ENCODE measurements around the gene GRIP2.

Gene GRIP2

DNA sequence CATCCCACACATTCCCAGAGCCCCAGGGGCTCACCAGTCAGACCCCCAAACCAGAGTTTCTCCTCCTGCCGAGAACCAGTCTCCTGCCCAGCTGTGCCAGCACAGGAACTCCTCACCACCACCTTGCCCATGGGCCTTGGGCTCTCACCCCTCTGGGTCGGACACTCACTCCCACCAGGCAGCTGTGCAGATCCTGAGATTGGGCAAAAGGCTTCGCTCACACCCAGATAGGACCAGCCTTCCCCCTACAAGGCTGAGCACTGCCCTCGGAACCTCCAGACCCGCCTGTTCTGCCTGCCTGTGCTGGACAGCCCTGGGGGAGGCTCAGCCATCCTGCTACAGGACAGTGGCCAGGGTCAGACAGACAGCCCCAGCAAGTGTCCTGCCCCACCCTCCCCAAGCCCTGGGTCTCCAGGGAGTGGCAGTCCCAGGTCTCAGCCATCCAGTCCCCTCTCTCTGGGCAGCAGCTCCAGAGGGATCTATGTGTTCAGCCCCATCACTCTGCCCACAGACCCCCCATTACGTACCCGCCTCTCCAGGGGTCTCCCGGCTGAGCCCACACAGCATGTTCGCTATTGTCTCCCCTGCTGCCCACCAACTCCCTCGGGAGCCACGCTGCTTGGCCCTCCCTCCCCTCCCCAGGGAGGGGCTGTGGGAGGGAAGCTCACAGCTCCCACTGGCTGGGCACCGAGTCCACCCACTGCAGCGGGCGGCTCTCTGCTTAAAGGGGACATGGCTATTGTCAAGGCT lies at the start of gene GRIP2:
Gene GRIP2 (minus strand): TSS at position 601 of the 750 bp plus-strand sequence. CDS start 34 bp downstream, at position 567.
- no peak for DNase-seq

GRCh38 chr3:14588425-14589112 lies 48.4 kb upstream of the GRIP2 start:
- DNase-seq: no peak

DNA sequence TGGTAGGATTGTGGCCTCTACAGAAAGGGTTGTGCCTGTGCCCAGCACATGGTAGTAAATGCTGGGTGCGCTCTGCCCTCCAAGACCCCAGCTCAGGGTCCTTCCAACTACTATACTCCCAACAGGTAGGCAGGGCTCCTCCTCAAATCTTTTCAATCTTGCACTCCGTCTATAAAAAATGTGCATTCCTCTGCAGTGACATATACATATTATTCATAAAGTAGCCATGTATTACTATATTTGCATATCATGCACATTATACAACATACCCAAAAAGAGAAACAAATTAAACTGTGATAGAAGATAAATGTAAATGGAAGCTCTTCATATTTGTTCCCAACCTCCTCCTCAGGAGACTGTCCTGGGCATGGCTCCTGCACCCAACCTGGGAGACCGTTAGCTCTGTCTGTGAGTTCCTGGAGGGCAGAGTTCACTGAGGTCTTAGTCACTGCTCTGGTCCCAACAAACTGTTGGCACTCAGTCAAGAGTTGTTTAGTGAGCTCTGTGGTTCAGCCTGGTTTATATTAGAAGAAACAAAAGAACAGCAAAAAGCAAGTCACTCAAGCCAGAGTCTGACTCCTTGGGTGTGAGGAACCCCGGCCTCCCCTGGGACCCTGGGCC lies 47.7 kb upstream of the GRIP2 start:
- DNase-seq: no peak

GRCh38 chr3:14586611-14587010 lies 46.5 kb upstream of the GRIP2 start:
- DNase-seq: no peak

- no peak for DNase-seq
Measured at GRCh38 chr3:14583548-14584091, 43.5 kb upstream of the GRIP2 start.

DNA sequence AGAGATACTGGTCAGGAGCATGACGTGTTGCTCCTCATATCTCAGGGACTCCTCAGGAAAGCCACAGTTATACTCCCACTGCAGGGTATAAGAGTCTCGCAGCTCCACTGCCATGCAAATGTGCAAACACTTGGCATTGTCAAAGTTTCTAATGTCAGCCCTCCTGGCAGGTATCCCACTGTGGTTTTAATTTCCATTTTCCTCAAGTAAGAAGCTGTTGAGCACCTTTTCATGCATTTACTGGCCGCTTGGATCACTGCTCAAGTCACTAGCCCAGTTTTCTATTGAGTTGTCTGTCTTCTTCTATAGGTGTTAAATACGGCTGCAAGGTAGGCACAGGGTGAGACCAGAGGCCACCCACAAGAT lies 41.9 kb upstream of the GRIP2 start:
- no peak for DNase-seq

- DNase-seq: no peak
Measured at GRCh38 chr3:14581334-14582044, 41.3 kb upstream of the GRIP2 start.

DNA sequence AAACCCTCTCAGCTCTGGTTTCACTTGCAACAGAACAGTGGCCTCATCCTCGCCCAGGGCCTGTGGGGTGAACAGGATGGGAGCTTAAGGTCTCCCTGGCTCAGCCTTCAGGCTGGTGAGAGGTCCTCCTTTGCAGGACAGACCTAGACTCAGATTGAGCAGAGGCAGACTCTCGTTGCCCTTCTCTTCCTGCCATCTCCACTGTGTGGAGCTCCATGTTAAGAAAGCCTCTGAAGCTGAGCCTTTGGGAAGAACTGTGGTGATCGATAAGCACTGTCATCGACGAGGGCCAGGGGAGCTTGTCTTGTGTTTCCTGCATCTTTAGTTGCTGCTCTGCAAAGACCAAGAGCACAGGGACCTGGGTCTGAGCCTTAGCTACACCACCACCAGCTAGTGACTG lies 37.8 kb upstream of the GRIP2 start:
- no peak for DNase-seq

GRCh38 chr3:14576163-14576562 lies 36.0 kb upstream of the GRIP2 start:
- DNase-seq: no peak

DNA sequence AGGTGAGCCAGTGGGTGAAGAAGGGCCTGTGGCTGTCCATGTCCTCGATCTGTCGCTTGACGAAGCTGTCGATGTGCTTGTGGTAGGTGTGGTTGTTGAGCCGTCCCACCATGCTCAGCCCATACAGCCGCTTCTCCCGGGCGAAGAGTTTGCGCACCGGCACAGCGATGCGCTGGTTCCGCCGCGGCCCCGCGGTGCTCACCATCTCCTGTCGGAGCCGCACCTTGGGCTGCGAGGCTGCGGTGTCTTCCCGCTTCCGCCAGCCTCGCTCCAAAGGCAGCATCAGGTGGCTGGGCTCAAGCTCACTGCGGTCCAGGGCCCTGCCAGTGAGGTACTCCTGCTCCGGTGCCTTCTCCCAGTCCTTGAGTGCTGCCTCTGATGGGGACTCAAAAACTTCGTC lies 34.0 kb upstream of the GRIP2 start:
- no peak for DNase-seq

- DNase-seq: no peak
Measured at GRCh38 chr3:14573706-14574105, 33.6 kb upstream of the GRIP2 start.

GRCh38 chr3:14570864-14571263 lies 30.7 kb upstream of the GRIP2 start:
- no peak for DNase-seq

DNA sequence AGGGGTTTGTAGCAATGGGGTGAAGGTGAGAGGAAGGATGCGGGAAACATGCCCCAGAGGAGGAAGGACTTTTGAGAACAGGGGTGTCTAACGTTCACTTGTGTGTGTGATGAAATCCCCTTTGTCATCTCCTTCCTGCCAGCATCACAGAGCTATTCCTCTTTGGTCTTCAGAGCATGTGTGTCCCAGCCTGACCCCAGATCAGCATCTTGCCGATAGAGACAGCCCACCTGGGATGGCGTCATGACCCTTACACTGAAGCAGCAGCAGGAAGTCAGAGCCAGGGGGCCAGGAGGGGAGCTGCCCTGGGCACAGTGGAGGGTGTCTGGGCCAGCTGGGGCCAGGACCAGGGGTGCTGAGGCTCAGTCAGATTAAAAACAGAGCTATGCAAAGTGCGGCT lies 29.9 kb upstream of the GRIP2 start:
- no peak for DNase-seq

- DNase-seq: no peak
Measured at GRCh38 chr3:14569474-14570000, 29.4 kb upstream of the GRIP2 start.

DNA sequence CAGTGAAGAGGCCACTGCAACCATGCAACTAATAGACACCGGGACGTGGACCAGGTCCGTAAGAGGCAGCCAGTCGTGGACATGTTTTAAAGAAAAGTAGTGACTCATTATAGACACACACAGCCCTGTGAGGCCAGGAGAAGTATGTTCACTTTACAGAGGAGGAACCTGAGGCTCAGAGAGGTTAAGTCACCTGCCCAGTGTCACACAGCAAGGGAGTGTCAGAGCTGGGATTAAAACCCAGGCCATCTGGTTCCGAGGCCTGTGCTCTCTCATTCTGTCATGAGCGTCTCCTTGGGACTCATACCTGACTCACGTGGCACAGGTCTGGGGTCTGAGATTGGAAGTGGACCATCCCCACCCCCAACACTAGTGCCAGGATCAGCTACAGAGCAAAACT lies 28.1 kb upstream of the GRIP2 start:
- DNase-seq: no peak

DNA sequence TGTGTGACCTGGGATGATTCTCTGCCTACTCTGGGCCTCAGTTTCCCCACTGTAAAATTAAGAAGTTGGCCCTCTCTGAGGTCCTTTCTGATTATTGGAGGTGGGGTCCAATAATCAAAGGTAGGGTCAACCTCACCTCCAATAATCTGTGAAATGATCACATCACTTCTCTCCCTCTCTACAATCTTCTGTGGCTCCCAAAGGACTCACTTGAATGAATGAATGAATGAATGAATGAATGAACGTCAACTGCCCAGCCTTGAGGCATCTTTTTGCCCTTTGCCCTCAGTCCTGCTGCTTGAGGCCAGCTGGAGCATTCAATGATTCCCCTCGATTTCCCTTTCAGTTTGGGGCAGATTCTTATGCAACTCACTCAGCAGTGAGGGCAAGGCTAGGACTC lies 26.7 kb upstream of the GRIP2 start:
- no peak for DNase-seq

GRCh38 chr3:14565868-14566588 lies 25.9 kb upstream of the GRIP2 start:
- DNase-seq: no peak

- DNase-seq: no peak
Measured at GRCh38 chr3:14564741-14565140, 24.6 kb upstream of the GRIP2 start.

- no peak for DNase-seq
Measured at GRCh38 chr3:14563946-14564539, 23.9 kb upstream of the GRIP2 start.

- DNase-seq: no peak
Measured at GRCh38 chr3:14562121-14562890, 22.2 kb upstream of the GRIP2 start.

All from retina (tissue), 1 donor.